Common myeloid progenitor, CD34-positive (primary cell): ENCODE data around the gene NR4A1.
A peak's percentile ranks its signal among the peaks of the same experiment; 100 is the strongest.

ENCODE experiments used
- CTCF ChIA-PET: fragments of 350-600 bp; sonication (Branson Sonifier 250); formaldehyde crosslinking; loops from one replicate; lab custom pipeline; 2021; ENCODE audit warnings: antibody characterized with exemption; lab: Charles Lee
- POLR2A ChIA-PET: fragments of 350-600 bp; sonication (Branson Sonifier 250); formaldehyde crosslinking; loops from one replicate; lab custom pipeline; 2021; ENCODE audit warnings: antibody characterized with exemption; lab: Charles Lee
- DNase-seq, 3 donors: peaks; one replicate each; pipeline versions ENCODE4 v3.0.0 to v3.0.0-alpha.2; 2013
- H3K27ac ChIP-seq, 2 experiments: 1 replicate in 1 of 2; 2 replicates in 1 of 2; pipeline ENCODE4 v1.7.0; 2013; ENCODE audit warnings: inconsistent platforms in 2 of 2, low read length in 2 of 2, mild to moderate bottlenecking in 2 of 2, low read depth in 1 of 2, moderate library complexity in 1 of 2; ENCODE audit not compliant: severe bottlenecking in 2 of 2, insufficient read depth in 1 of 2, poor library complexity in 1 of 2
- H3K27me3 ChIP-seq, 5 experiments: replicated peaks in 2 of 5; 1 replicate in 3 of 5; 2 replicates in 2 of 5; pipeline versions ENCODE4 v1.6.1 to v1.7.0; 2013; ENCODE audit warnings: low read length in 4 of 5, mild to moderate bottlenecking in 2 of 5, moderate library complexity in 2 of 5, inconsistent platforms in 1 of 5; ENCODE audit not compliant: insufficient read depth in 5 of 5, control insufficient read depth in 4 of 5
- H3K36me3 ChIP-seq, 4 experiments: 1 replicate in 2 of 4; 2 replicates in 2 of 4; pipeline versions ENCODE4 v1.6.1 to v1.7.0; 2013; ENCODE audit warnings: low read length in 3 of 4, control low read depth in 1 of 4, mild to moderate bottlenecking in 1 of 4; ENCODE audit not compliant: control insufficient read depth in 4 of 4, insufficient read depth in 4 of 4
- H3K4me1 ChIP-seq, 4 experiments: 1 replicate in 3 of 4; 2 replicates in 1 of 4; pipeline versions ENCODE4 v1.6.1 to v1.7.1; 2013; ENCODE audit warnings: low read length in 3 of 4, mild to moderate bottlenecking in 3 of 4, control low read depth in 1 of 4, inconsistent platforms in 1 of 4, moderate library complexity in 1 of 4; ENCODE audit not compliant: control insufficient read depth in 4 of 4, insufficient read depth in 4 of 4; ENCODE audit errors: control extremely low read depth in 1 of 4
- H3K4me3 ChIP-seq, 7 experiments: 1 replicate in 4 of 7; 2 replicates in 3 of 7; pipeline versions ENCODE4 v1.5.1 to v1.7.0; 2013; ENCODE audit warnings: mild to moderate bottlenecking in 7 of 7, low read length in 6 of 7, moderate library complexity in 6 of 7, inconsistent platforms in 2 of 7, low read depth in 2 of 7, control low read depth in 1 of 7; ENCODE audit not compliant: insufficient read depth in 4 of 7, control insufficient read depth in 1 of 7; ENCODE audit errors: extremely low read depth in 1 of 7
- H3K9me3 ChIP-seq, 5 experiments: 1 replicate in 4 of 5; 2 replicates in 1 of 5; pipeline versions ENCODE4 v1.6.1 to v1.7.1; 2013; ENCODE audit warnings: low read length in 4 of 5, mild to moderate bottlenecking in 2 of 5, inconsistent platforms in 1 of 5, low read depth in 1 of 5, moderate library complexity in 1 of 5; ENCODE audit not compliant: control insufficient read depth in 4 of 5, insufficient read depth in 2 of 5; ENCODE audit errors: control extremely low read depth in 1 of 5
- WGBS: methylation state at CpG from one replicate; pipeline ENCODE4 v1.1.5; 2013; ENCODE audit not compliant: insufficient coverage; 5-methylcytosine and 5-hydroxymethylcytosine counted together

Gene NR4A1

DNA sequence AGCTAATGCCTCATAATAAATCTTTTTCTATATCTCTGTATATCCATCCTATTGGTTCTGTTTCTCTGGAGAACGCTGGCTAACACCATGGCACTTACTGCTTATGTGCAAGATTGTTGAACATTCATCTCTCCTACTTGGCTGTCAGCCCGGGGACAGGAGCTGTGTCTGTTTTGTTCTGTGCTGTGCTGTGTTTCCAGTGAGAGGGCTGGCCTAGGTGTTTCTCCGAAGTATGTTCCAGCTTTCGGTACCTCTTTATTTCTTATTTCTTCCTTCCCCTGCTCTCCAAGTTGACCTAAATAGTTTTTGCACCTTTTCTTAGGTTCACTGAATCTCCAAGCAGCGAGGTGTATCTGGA lies 18.8 kb upstream of the NR4A1 start:
- 29% methylated on average over 2 of the region's 5 CpGs for WGBS
- ChIA-PET CTCF (interaction anchor here (0.8 to 18.9 kb wide), 9 partner anchors 7 to 92 kb away, joined by 3 to 661 read pairs (median 7); partner anchors contain the start of genes ATG101, NR4A1 and SMIM41), POLR2A (interaction anchor here (0.8 to 2.4 kb wide), 8 partner anchors 9 to 49 kb away, joined by 3 to 30 read pairs (median 4); partner anchors contain the start of genes ATG101, NR4A1 and TAMALIN)
- H3K4me1 ChIP-seq, result peaks cover 0 to 32% (median 25%) of the 10 kb centered on the region in 4 experiments
- peaks cover 0 to 27% (median 6%) of the 10 kb centered on the region in 5 experiments for H3K27me3 ChIP-seq
- no peaks in the 10 kb centered on the region for H3K36me3 ChIP-seq
- peak overlapping the region in 5 of 7 experiments; percentile 31 to 63 (median 33) for H3K4me3 ChIP-seq
- H3K9me3 ChIP-seq, result no peaks in the 10 kb centered on the region
- H3K27ac ChIP-seq, result no peak overlapping the region
- peak in 1 of 3 donors; percentile 25 for DNase-seq

DNA sequence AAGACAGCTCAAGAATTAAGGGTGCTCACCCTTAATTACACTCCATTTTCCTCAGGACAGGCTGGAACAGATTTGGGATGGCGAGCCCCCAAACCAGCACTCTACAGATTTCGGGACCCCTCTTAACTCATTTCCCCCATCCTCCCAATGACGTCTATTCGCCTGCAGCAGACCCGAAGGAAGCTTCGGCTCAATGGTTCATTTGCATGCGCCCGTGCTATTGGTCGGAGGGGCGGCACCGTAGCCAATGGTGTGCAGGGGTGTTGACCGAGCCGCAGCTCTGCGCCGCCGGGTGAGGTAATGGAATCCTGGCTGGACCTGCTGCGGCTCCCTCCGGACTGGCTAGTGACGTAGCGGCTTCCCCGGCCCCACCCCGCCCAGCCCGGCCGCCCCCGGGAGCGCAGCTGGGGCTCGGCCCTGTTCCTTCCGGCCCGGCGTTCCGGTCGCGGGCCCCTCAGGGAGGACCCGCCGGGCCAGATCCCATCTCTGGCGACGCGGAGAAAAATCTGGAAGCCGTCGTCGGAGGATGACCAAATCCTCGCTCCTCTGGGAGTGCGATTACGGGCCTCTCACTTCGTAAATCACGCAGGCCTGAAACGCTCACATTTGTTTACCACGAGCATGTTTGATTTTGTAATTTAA lies 18.3 kb upstream of the NR4A1 start:
- peak; percentile 90 to 95 (median 93) for DNase-seq
- peak overlapping the region in 1 of 2 experiments; percentile 43 for H3K27ac ChIP-seq
- POLR2A ChIA-PET, result interaction anchor here (0.8 to 2.4 kb wide), 8 partner anchors 9 to 49 kb away, joined by 3 to 30 read pairs (median 4); partner anchors contain the start of genes ATG101, NR4A1 and TAMALIN
- H3K4me3 ChIP-seq, result peak overlapping the region in 6 of 7 experiments; percentile 44 to 71 (median 56)
- H3K27me3 ChIP-seq, result peaks cover 0 to 32% (median 9%) of the 10 kb centered on the region in 5 experiments
- no peaks in the 10 kb centered on the region for H3K36me3 ChIP-seq
- CTCF ChIA-PET, result interaction anchor here (0.8 to 18.9 kb wide), 9 partner anchors 7 to 91 kb away, joined by 3 to 661 read pairs (median 7); partner anchors contain the start of genes ATG101, NR4A1 and SMIM41
- peaks cover 0 to 36% (median 29%) of the 10 kb centered on the region in 4 experiments for H3K4me1 ChIP-seq
- H3K9me3 ChIP-seq, result no peaks in the 10 kb centered on the region
- WGBS, result 0% methylated on average over 37 of the region's 48 CpGs

DNA sequence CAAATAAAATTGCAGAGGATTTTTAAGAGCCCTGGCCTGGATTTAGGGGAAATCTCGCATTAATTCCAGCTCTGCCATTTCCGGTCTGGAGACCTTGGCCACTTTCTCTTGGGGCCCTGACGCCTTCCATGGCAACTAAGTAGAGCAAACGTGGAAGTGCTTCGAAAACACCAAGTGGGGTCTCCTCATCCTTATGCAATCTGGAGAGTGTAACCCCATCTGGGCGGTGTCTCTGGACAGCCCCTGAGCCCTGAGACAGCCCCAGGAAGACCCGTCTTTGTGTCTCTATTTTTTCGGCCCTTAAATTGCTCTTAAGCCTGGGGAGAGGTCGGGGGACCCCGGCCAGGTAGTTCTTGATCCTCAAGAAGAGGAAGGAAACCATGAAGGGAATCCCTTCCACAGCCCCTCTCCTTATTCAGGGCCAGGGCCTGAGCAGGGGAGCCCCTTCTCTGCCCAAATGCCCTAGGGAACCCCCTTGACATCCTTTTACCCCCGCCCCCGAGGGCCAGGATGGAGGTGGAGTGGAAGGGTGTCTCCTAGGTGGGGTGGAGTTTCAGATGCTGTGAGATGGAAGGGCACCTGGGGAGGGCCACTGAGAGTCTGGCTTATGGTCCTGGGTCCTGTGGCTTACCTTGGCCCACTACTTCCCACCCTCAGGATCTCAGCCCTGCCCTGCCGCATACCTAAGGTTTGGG lies 17.6 kb upstream of the NR4A1 start:
- Histone ChIP-seq H3K27me3 (peaks cover 0 to 38% (median 9%) of the 10 kb centered on the region in 5 experiments), H3K4me1 (peaks cover 0 to 39% (median 29%) of the 10 kb centered on the region in 4 experiments), H3K27ac (peak overlapping the region in 1 of 2 experiments; percentile 43), H3K4me3 (peak overlapping the region in 6 of 7 experiments; percentile 44 to 71 (median 56)), H3K36me3 (no peaks in the 10 kb centered on the region), H3K9me3 (no peaks in the 10 kb centered on the region)
- POLR2A ChIA-PET, result interaction anchor here (0.6 to 2.4 kb wide), 7 partner anchors 8 to 41 kb away, joined by 3 to 30 read pairs (median 4); partner anchors contain the start of genes ATG101 and NR4A1
- CTCF ChIA-PET, result interaction anchor here (0.8 to 18.9 kb wide), 10 partner anchors 6 to 91 kb away, joined by 3 to 661 read pairs (median 7); partner anchors contain the start of genes ATG101, NR4A1 and SMIM41
- WGBS, result 39% methylated on average over 11 of the region's 13 CpGs
- no peak for DNase-seq

DNA sequence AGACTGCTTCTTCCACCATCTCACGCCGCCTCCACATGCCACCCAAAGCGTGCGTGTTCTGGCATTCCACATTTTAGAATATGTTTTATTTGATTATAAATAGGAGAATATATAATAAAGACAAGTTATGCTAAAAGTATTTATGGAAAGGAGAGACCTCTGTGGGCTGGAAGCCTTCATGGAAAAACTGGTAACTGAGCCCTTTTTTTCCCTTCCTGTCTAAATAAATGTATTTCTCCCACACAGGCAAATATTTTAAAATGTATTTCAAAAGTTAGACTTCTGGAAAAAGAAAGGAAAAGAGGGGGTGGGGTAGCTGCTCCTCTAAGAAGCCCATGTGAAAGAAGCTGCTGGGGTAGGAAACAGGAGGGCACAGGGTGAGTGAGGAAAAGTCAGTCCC lies 16.1 kb upstream of the NR4A1 start:
- WGBS, result 100% methylated on average over 1 of the region's 4 CpGs
- no peak overlapping the region for H3K4me3 ChIP-seq
- peaks cover 0 to 45% (median 9%) of the 10 kb centered on the region in 5 experiments for H3K27me3 ChIP-seq
- H3K27ac ChIP-seq, result no peak overlapping the region
- ChIA-PET CTCF (interaction anchor here (1.1 to 18.9 kb wide), 5 partner anchors 10 to 51 kb away, joined by 3 to 312 read pairs (median 7); partner anchors contain the start of genes ATG101 and NR4A1), POLR2A (interaction anchor here (1.0 to 4.0 kb wide), 2 partner anchors 12 to 16 kb away, joined by 4 to 21 read pairs; partner anchors contain the start of gene NR4A1)
- H3K9me3 ChIP-seq, result no peaks in the 10 kb centered on the region
- peaks cover 0 to 39% (median 29%) of the 10 kb centered on the region in 4 experiments for H3K4me1 ChIP-seq
- no peaks in the 10 kb centered on the region for H3K36me3 ChIP-seq
- DNase-seq, result no peak

DNA sequence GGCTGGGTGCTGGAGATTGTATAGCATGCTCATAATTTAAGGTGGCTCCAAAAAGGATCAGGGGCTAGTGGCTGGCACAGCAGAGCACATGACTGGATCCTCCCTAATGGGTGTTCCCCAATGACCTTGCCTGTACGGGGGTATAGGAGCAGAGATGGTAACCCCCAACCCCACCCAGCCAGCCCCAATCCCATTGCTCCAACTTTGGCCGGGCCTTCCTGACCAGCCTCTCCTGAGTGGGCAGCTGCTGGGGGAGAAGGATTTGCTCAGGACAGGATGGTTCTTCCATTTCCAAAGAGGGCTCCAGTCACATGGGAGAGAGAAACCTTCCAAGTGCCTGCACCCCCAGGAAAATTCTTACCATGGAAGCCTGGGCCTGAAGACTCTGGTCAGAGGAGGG lies 15.3 kb upstream of the NR4A1 start:
- DNase-seq, result no peak

DNA sequence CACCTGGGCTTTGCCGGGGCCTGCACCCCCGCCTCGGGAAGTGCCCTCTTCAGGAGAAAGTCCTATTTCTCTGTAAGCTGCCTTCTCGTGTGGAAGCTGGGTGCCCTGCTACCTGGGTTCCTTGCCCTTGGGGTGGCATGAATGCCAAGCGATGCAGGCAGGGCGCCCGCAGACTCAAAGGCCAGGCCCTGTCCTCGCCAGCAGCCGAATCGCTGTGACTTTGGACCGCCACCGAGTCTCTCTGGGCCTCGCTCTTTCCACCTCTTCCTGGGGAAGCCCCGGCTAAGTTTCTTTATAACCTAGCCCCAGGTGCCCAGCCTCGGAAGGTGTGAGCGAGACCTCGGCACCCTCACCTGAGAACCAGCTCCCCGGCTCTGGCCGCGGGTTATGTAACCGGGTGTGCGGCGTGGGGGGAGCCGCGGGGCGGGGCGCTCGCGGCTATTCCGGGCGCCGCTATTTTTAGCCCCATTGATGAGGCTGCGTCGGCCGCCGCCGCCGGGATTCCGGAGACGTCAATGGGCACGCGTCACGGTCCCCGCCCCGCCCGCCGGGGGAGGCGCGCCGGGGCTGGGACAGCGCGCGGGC lies 14.6 kb upstream of the NR4A1 start:
- H3K4me3 ChIP-seq, result peak overlapping the region; percentile 23 to 65 (median 35)
- DNase-seq, result peak; percentile 66 to 81 (median 72)
- CTCF ChIA-PET, result interaction anchor here (0.7 to 18.9 kb wide), 5 partner anchors 9 to 101 kb away, joined by 3 to 312 read pairs (median 20); partner anchors contain the start of gene NR4A1
- H3K36me3 ChIP-seq, result no peaks in the 10 kb centered on the region
- H3K4me1 ChIP-seq, result peaks cover 0 to 43% (median 32%) of the 10 kb centered on the region in 4 experiments
- peaks cover 0 to 45% (median 9%) of the 10 kb centered on the region in 5 experiments for H3K27me3 ChIP-seq
- no peak overlapping the region for H3K27ac ChIP-seq
- 10% methylated on average over 33 of the region's 53 CpGs for WGBS
- POLR2A ChIA-PET, result interaction anchor here (0.8 to 4.0 kb wide), 8 partner anchors 10 to 45 kb away, joined by 3 to 21 read pairs (median 9); partner anchors contain the start of genes ATG101, NR4A1 and TAMALIN
- H3K9me3 ChIP-seq, result no peaks in the 10 kb centered on the region

More for the DNA sequence above, 15.3 kb upstream of the NR4A1 start:
- H3K27me3 ChIP-seq, result peaks cover 0 to 45% (median 9%) of the 10 kb centered on the region in 5 experiments
- WGBS, result no CpG with 5 or more reads among the region's 2 CpGs
- no peak overlapping the region for H3K27ac ChIP-seq
- H3K36me3 ChIP-seq, result no peaks in the 10 kb centered on the region
- ChIA-PET POLR2A (interaction anchor here (0.8 to 4.0 kb wide), 5 partner anchors 12 to 46 kb away, joined by 3 to 21 read pairs (median 4); partner anchors contain the start of genes NR4A1 and TAMALIN), CTCF (interaction anchor here (0.8 to 18.9 kb wide), 3 partner anchors 10 to 15 kb away, joined by 3 to 312 read pairs (median 23); partner anchors contain the start of gene NR4A1)
- H3K4me1 ChIP-seq, result peaks cover 0 to 39% (median 29%) of the 10 kb centered on the region in 4 experiments
- H3K4me3 ChIP-seq, result no peak overlapping the region
- no peaks in the 10 kb centered on the region for H3K9me3 ChIP-seq
